DMS53 (cell line): ENCODE data around the gene CCNB1IP1.
"Not testable (repeated sequence)": the region's sequence is repeated elsewhere in the genome, so short reads cannot be mapped to it uniquely, and the experiment has no call there.

Experiments
- DNase-seq: peaks from one replicate; lab custom pipeline; 2025; lab: John Stamatoyannopoulos, UW

Gene CCNB1IP1

GRCh38 chr14:20332431-20332787, 670 bp downstream of the CCNB1IP1 start:
- peak; percentile 17 for DNase-seq

- no peak for DNase-seq
Measured at GRCh38 chr14:20331053-20331613, 1.9 kb downstream of the CCNB1IP1 start.

- DNase-seq: no peak
Measured at GRCh38 chr14:20329355-20329754, 3.7 kb downstream of the CCNB1IP1 start.

GRCh38 chr14:20328705-20329104, 4.4 kb downstream of the CCNB1IP1 start:
- no peak for DNase-seq

- DNase-seq: peak; percentile 59
Measured at GRCh38 chr14:20327005-20327869, 5.8 kb downstream of the CCNB1IP1 start.

GRCh38 chr14:20317720-20318119, 15.4 kb downstream of the CCNB1IP1 start:
- DNase-seq: no peak

- DNase-seq: no peak
Measured at GRCh38 chr14:20314026-20314425, 19.1 kb downstream of the CCNB1IP1 start.

- no peak for DNase-seq
Measured at GRCh38 chr14:20306079-20306423, 27.0 kb downstream of the CCNB1IP1 start.

GRCh38 chr14:20305265-20306078, 27.6 kb downstream of the CCNB1IP1 start, which contains the start of gene TTC5:
Gene TTC5 (minus strand): TSS chr14:20305951. CDS start chr14:20305937, 14 bp downstream.
- peak; percentile 76 for DNase-seq

- no peak for DNase-seq
Measured at GRCh38 chr14:20302042-20302755, 30.9 kb downstream of the CCNB1IP1 start.

- no peak for DNase-seq
Measured at GRCh38 chr14:20295067-20295466, 38.0 kb downstream of the CCNB1IP1 start.

GRCh38 chr14:20294636-20295035, 38.4 kb downstream of the CCNB1IP1 start:
- no peak for DNase-seq

GRCh38 chr14:20281998-20282397, 51.1 kb downstream of the CCNB1IP1 start:
- DNase-seq: not testable (repeated sequence)

GRCh38 chr14:20280265-20280664, 52.8 kb downstream of the CCNB1IP1 start:
- DNase-seq: peak; percentile 62

- DNase-seq: peak; percentile 64
Measured at GRCh38 chr14:20278414-20278813, 54.7 kb downstream of the CCNB1IP1 start.

- DNase-seq: no peak
Measured at GRCh38 chr14:20277409-20277808, 55.7 kb downstream of the CCNB1IP1 start.

- DNase-seq: no peak
Measured at GRCh38 chr14:20274062-20274461, 59.0 kb downstream of the CCNB1IP1 start.

GRCh38 chr14:20264361-20264760, 68.7 kb downstream of the CCNB1IP1 start:
- not testable (repeated sequence) for DNase-seq

GRCh38 chr14:20262642-20263128, 70.4 kb downstream of the CCNB1IP1 start:
- no peak for DNase-seq
